Activated CD4-positive, alpha-beta memory T cell treated with anti-CD3 and anti-CD28 coated beads, Interleukin-2, amount 10 ng/mL, durations not matched to agents 7 days and 5 days (primary cell): ENCODE measurements around the gene SIRT7. TPM values are rescaled to one million over a fixed set of nuclear protein-coding genes. Genes with fewer than 3 reads are reported as not detected.

Experiments used
- CTCF ChIA-PET: fragments of 350-600 bp; sonication (Branson Sonifier 250); formaldehyde crosslinking; loops from one replicate; lab custom pipeline; 2021; ENCODE audit warnings: antibody characterized with exemption, inconsistent platforms; lab: Charles Lee
- POLR2A ChIA-PET: fragments of 350-600 bp; sonication (Branson Sonifier 250); formaldehyde crosslinking; loops from one replicate; lab custom pipeline; 2021; ENCODE audit warnings: antibody characterized with exemption; lab: Charles Lee
- DNase-seq: peaks from one replicate; pipeline ENCODE4 v3.0.0-alpha.2; 2020
- H3K27ac Mint-ChIP-seq: one replicate; pipeline ENCODE4 v1.8.0; 2021; ENCODE audit warnings: mild to moderate bottlenecking, mixed read lengths
- H3K27me3 Mint-ChIP-seq: one replicate; pipeline ENCODE4 v1.8.0; 2021; ENCODE audit warnings: mixed read lengths
- H3K36me3 Mint-ChIP-seq: one replicate; pipeline ENCODE4 v1.8.0; 2021; ENCODE audit warnings: low read depth, mixed read lengths
- H3K4me1 Mint-ChIP-seq: one replicate; pipeline ENCODE4 v1.8.0; 2021; ENCODE audit warnings: mixed read lengths
- H3K4me3 Mint-ChIP-seq: one replicate; pipeline ENCODE4 v1.8.0; 2021; ENCODE audit warnings: mild to moderate bottlenecking, mixed read lengths
- H3K9me3 Mint-ChIP-seq: one replicate; pipeline ENCODE4 v1.8.0; 2021; ENCODE audit warnings: mixed read lengths
- total RNA-seq, 2 experiments: library from RNA; stranded (reverse); gene quantifications; one replicate each; pipeline ENCODE4 v1.2.3, GENCODE V29; 2021

SIRT7 gene
- total RNA-seq, 2 experiments from 2014 or later: 55.8 to 58.4 TPM

GRCh38 chr17:81951785-81952684, 34.1 kb upstream of the SIRT7 start:
- no peaks in the 10 kb centered on the region for H3K36me3 Mint-ChIP-seq
- H3K9me3 Mint-ChIP-seq: no peaks in the 10 kb centered on the region
- H3K4me1 Mint-ChIP-seq: no peaks in the 10 kb centered on the region
- CTCF ChIA-PET: no interaction called here
- peaks cover 5% of the 10 kb centered on the region for H3K27me3 Mint-ChIP-seq
- POLR2A ChIA-PET: interaction anchor here (1.3 kb wide), 1 partner anchor 25 kb away, joined by 3 read pairs; no protein-coding TSS in a partner anchor
- DNase-seq: no peak
- H3K4me3 Mint-ChIP-seq: no peak overlapping the region
- H3K27ac Mint-ChIP-seq: no peak overlapping the region

- no peak overlapping the region for H3K27ac Mint-ChIP-seq
- H3K4me3 Mint-ChIP-seq: no peak overlapping the region
- no peak for DNase-seq
- ChIA-PET POLR2A (interaction anchor here (1.2 kb wide), 1 partner anchor 223 kb away, joined by 3 read pairs; no protein-coding TSS in a partner anchor), CTCF (no interaction called here)
- no peaks in the 10 kb centered on the region for H3K36me3 Mint-ChIP-seq
- peaks cover 5% of the 10 kb centered on the region for H3K27me3 Mint-ChIP-seq
- no peaks in the 10 kb centered on the region for H3K4me1 Mint-ChIP-seq
- no peaks in the 10 kb centered on the region for H3K9me3 Mint-ChIP-seq
Observed at GRCh38 chr17:81950501-81950900, 32.5 kb upstream of the SIRT7 start.

GRCh38 chr17:81948635-81949378, 30.8 kb upstream of the SIRT7 start:
- H3K27ac Mint-ChIP-seq: no peak overlapping the region

GRCh38 chr17:81947189-81947588, 29.2 kb upstream of the SIRT7 start, which contains the start of gene MYADML2:
MYADML2 (minus strand) TSS chr17:81947233; CDS start chr17:81941741, 5,492 bp downstream.
- H3K9me3 Mint-ChIP-seq: no peaks in the 10 kb centered on the region
- H3K36me3 Mint-ChIP-seq: no peaks in the 10 kb centered on the region
- no peak within 1 kb of the TSS for H3K27ac Mint-ChIP-seq
- ChIA-PET CTCF (no interaction called here), POLR2A (no interaction called here)
- no peaks in the 10 kb centered on the region for H3K4me1 Mint-ChIP-seq
- peaks cover 2% of the 10 kb centered on the region for H3K27me3 Mint-ChIP-seq
- DNase-seq: no peak
- no peak within 1 kb of the TSS for H3K4me3 Mint-ChIP-seq

More at GRCh38 chr17:81948635-81949378, 30.8 kb upstream of the SIRT7 start:
- POLR2A ChIA-PET: no interaction called here
- DNase-seq: no peak
- H3K4me1 Mint-ChIP-seq: no peaks in the 10 kb centered on the region
- no peaks in the 10 kb centered on the region for H3K36me3 Mint-ChIP-seq
- H3K9me3 Mint-ChIP-seq: no peaks in the 10 kb centered on the region
- H3K27me3 Mint-ChIP-seq: peaks cover 5% of the 10 kb centered on the region
- CTCF ChIA-PET: no interaction called here
- H3K4me3 Mint-ChIP-seq: no peak overlapping the region

- CTCF ChIA-PET: interaction anchor here (1.4 to 1.7 kb wide), 2 partner anchors 9 to 15 kb away, joined by 3 to 5 read pairs; no protein-coding TSS in a partner anchor
- no peaks in the 10 kb centered on the region for H3K27me3 Mint-ChIP-seq
Observed at GRCh38 chr17:81944858-81945257, 26.9 kb upstream of the SIRT7 start.

GRCh38 chr17:81942167-81942553, 24.2 kb upstream of the SIRT7 start:
- H3K36me3 Mint-ChIP-seq: no peaks in the 10 kb centered on the region
- CTCF ChIA-PET: interaction anchor here (0.7 kb wide), 1 partner anchor 81 kb away, joined by 3 read pairs; no protein-coding TSS in a partner anchor
- H3K4me1 Mint-ChIP-seq: peaks cover 6% of the 10 kb centered on the region
- H3K9me3 Mint-ChIP-seq: no peaks in the 10 kb centered on the region
- DNase-seq: no peak
- H3K27me3 Mint-ChIP-seq: no peaks in the 10 kb centered on the region
- no peak overlapping the region for H3K27ac Mint-ChIP-seq
- H3K4me3 Mint-ChIP-seq: no peak overlapping the region
- POLR2A ChIA-PET: no interaction called here

More at GRCh38 chr17:81944858-81945257, 26.9 kb upstream of the SIRT7 start:
- H3K27ac Mint-ChIP-seq: no peak overlapping the region
- H3K36me3 Mint-ChIP-seq: no peaks in the 10 kb centered on the region
- no peaks in the 10 kb centered on the region for H3K9me3 Mint-ChIP-seq
- no peaks in the 10 kb centered on the region for H3K4me1 Mint-ChIP-seq
- DNase-seq: no peak
- H3K4me3 Mint-ChIP-seq: no peak overlapping the region
- POLR2A ChIA-PET: no interaction called here

GRCh38 chr17:81941484-81942166, 23.6 kb upstream of the SIRT7 start:
- Mint-ChIP-seq H3K27ac (no peak overlapping the region), H3K9me3 (no peaks in the 10 kb centered on the region), H3K4me3 (no peak overlapping the region), H3K36me3 (no peaks in the 10 kb centered on the region), H3K27me3 (no peaks in the 10 kb centered on the region), H3K4me1 (peaks cover 7% of the 10 kb centered on the region)
- no peak for DNase-seq
- CTCF ChIA-PET: no interaction called here
- POLR2A ChIA-PET: no interaction called here

GRCh38 chr17:81940538-81941483, 22.8 kb upstream of the SIRT7 start:
- Mint-ChIP-seq H3K4me1 (peaks cover 13% of the 10 kb centered on the region), H3K36me3 (no peaks in the 10 kb centered on the region), H3K4me3 (no peak overlapping the region), H3K27ac (no peak overlapping the region), H3K9me3 (no peaks in the 10 kb centered on the region), H3K27me3 (no peaks in the 10 kb centered on the region)
- ChIA-PET POLR2A (no interaction called here), CTCF (no interaction called here)
- DNase-seq: no peak

GRCh38 chr17:81939881-81940385, 22.0 kb upstream of the SIRT7 start:
- CTCF ChIA-PET: no interaction called here
- H3K9me3 Mint-ChIP-seq: no peaks in the 10 kb centered on the region

GRCh38 chr17:81939218-81939617, 21.2 kb upstream of the SIRT7 start:
- no peak overlapping the region for H3K27ac Mint-ChIP-seq
- no peaks in the 10 kb centered on the region for H3K36me3 Mint-ChIP-seq
- no peaks in the 10 kb centered on the region for H3K27me3 Mint-ChIP-seq
- no peaks in the 10 kb centered on the region for H3K9me3 Mint-ChIP-seq
- no peak overlapping the region for H3K4me3 Mint-ChIP-seq
- no peak for DNase-seq
- CTCF ChIA-PET: no interaction called here
- H3K4me1 Mint-ChIP-seq: peaks cover 16% of the 10 kb centered on the region
- POLR2A ChIA-PET: interaction anchor here (1.0 kb wide), 1 partner anchor 69 kb away, joined by 3 read pairs; no protein-coding TSS in a partner anchor

More at GRCh38 chr17:81939881-81940385, 22.0 kb upstream of the SIRT7 start:
- Mint-ChIP-seq H3K27me3 (no peaks in the 10 kb centered on the region), H3K4me3 (no peak overlapping the region), H3K4me1 (peaks cover 16% of the 10 kb centered on the region), H3K27ac (no peak overlapping the region), H3K36me3 (no peaks in the 10 kb centered on the region)
- POLR2A ChIA-PET: interaction anchor here (1.0 kb wide), 1 partner anchor 70 kb away, joined by 3 read pairs; no protein-coding TSS in a partner anchor
- DNase-seq: no peak

- Mint-ChIP-seq H3K4me3 (peak overlapping the region; percentile 65), H3K4me1 (peaks cover 16% of the 10 kb centered on the region), H3K27ac (no peak overlapping the region), H3K36me3 (no peaks in the 10 kb centered on the region), H3K27me3 (no peaks in the 10 kb centered on the region), H3K9me3 (no peaks in the 10 kb centered on the region)
- ChIA-PET CTCF (interaction anchor here (1.6 kb wide), 1 partner anchor 18 kb away, joined by 4 read pairs; no protein-coding TSS in a partner anchor), POLR2A (interaction anchor here (0.6 to 1.4 kb wide), 6 partner anchors 9 to 69 kb away, joined by 3 to 5 read pairs (median 3); partner anchors contain the start of genes MAFG and SIRT7)
- DNase-seq: no peak
Observed at GRCh38 chr17:81935709-81936084, 17.7 kb upstream of the SIRT7 start.
